Glutamatergic neuron (in vitro differentiated cells): ENCODE measurements around the gene AK1. TPM values are rescaled to one million over a fixed set of nuclear protein-coding genes. Genes with fewer than 3 reads are reported as not detected.

Experiments used
- DNase-seq: peaks from one replicate; pipeline ENCODE4 v3.0.0; 2022
- H3K27ac Mint-ChIP-seq: one replicate; pipeline ENCODE4 v1.8.0; 2020; ENCODE audit warnings: mild to moderate bottlenecking, mixed read lengths, inconsistent platforms; ENCODE audit not compliant: unreplicated experiment
- H3K27me3 Mint-ChIP-seq: one replicate; pipeline ENCODE4 v1.8.0; 2020; ENCODE audit warnings: mild to moderate bottlenecking, moderate library complexity, mixed read lengths, inconsistent platforms; ENCODE audit not compliant: unreplicated experiment
- H3K36me3 Mint-ChIP-seq: one replicate; pipeline ENCODE4 v1.8.0; 2020; ENCODE audit warnings: mild to moderate bottlenecking, mixed read lengths, inconsistent platforms; ENCODE audit not compliant: unreplicated experiment
- H3K4me1 Mint-ChIP-seq: one replicate; pipeline ENCODE4 v1.8.0; 2020; ENCODE audit warnings: mild to moderate bottlenecking, low read depth, mixed read lengths, inconsistent platforms; ENCODE audit not compliant: unreplicated experiment
- H3K4me3 Mint-ChIP-seq: one replicate; pipeline ENCODE4 v1.8.0; 2020; ENCODE audit warnings: mild to moderate bottlenecking, mixed read lengths, inconsistent platforms; ENCODE audit not compliant: unreplicated experiment
- H3K9me3 Mint-ChIP-seq: one replicate; pipeline ENCODE4 v1.8.0; 2020; ENCODE audit warnings: mild to moderate bottlenecking, moderate library complexity, mixed read lengths, inconsistent platforms; ENCODE audit not compliant: unreplicated experiment
- long read RNA-seq: library from polyadenylated mRNA; unstranded; transcript quantifications from one replicate; pipeline ENCODE4 v2.0.0, GENCODE V29; 2020; ENCODE audit not compliant: unreplicated experiment
- total RNA-seq: library from RNA; stranded (reverse); fragmentation: NEBNext Ultra II Directional; extraction: Animal tissue kit (Norgen Biotek cat#: 25700); gene quantifications from one replicate; pipeline ENCODE4 v1.2.1, GENCODE V29; 2021; ENCODE audit not compliant: unreplicated experiment
- TF ChIP-seq, protein P1 (sequence below): fragments of 200-600 bp; sonication (generic); IDR thresholded peaks from one replicate; pipeline ENCODE4 v1.5.0; 2021; ENCODE audit not compliant: partially characterized antibody, unreplicated experiment

AK1 gene, protein sequence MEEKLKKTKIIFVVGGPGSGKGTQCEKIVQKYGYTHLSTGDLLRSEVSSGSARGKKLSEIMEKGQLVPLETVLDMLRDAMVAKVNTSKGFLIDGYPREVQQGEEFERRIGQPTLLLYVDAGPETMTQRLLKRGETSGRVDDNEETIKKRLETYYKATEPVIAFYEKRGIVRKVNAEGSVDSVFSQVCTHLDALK
- total RNA-seq = 121 TPM
- long read RNA-seq, transcript AK1-203 (7 exons, 2,266 nt) = major isoform, 90 of 99 reads
- long read RNA-seq, partial matches to known transcripts = 2 of 99 reads
- long read RNA-seq, other reads (novel, unspliced or antisense) = 7 of 99 reads

DNA sequence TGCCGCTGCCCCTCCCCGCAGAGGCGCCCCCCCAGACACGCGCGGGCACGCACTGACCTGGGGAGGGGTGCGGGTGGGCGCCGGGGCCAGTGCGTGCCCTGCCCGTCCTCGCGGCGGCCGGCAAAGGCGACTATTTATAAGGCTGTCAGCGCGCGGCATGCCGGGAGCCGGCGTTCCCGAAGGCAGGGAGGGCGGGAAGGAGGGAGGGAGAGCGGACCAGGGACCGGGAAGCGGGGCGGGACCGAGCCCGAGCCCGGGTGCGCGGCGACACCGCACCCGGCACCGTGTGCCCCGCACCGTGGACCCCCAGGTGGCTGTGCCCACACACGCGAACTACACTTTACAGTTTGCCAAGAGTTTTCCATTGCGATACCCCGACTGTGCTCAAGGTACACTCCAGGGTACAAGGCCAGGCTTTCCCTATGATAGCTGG, at the start of gene AK1:
Gene AK1, minus strand, starts transcription at position 110 of the 433 bp plus-strand sequence. CDS start 3,058 bp downstream, outside the sequence.
- Mint-ChIP-seq H3K27me3 (peaks cover 11% of the 10 kb centered on the region), H3K4me1 (peaks cover 4% of the 10 kb centered on the region), H3K36me3 (no peaks in the 10 kb centered on the region), H3K27ac (peak within 1 kb of the TSS; percentile 92), H3K4me3 (peak within 1 kb of the TSS; percentile 94), H3K9me3 (no peaks in the 10 kb centered on the region)
- TF ChIP-seq, protein P1, sequence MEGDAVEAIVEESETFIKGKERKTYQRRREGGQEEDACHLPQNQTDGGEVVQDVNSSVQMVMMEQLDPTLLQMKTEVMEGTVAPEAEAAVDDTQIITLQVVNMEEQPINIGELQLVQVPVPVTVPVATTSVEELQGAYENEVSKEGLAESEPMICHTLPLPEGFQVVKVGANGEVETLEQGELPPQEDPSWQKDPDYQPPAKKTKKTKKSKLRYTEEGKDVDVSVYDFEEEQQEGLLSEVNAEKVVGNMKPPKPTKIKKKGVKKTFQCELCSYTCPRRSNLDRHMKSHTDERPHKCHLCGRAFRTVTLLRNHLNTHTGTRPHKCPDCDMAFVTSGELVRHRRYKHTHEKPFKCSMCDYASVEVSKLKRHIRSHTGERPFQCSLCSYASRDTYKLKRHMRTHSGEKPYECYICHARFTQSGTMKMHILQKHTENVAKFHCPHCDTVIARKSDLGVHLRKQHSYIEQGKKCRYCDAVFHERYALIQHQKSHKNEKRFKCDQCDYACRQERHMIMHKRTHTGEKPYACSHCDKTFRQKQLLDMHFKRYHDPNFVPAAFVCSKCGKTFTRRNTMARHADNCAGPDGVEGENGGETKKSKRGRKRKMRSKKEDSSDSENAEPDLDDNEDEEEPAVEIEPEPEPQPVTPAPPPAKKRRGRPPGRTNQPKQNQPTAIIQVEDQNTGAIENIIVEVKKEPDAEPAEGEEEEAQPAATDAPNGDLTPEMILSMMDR = no peak
- DNase-seq = peak; percentile 84

DNA sequence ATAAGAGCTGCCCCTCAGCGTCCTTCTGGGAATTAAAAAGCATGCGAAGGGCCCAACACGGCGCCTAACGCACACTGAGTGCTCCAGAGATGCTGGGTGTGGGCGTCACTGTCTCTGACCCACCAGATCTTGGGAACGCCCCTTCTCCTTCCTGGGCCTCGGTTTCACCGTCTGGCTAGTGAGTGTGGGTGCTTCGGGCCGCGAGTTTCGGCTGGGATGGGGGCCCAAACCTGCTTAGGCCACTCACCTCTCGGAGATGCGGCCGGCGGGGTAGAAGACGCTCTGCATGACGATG, 49.4 kb upstream of the AK1 start:
- H3K27ac Mint-ChIP-seq = no peak overlapping the region
- peaks cover 11% of the 10 kb centered on the region for H3K4me1 Mint-ChIP-seq
- TF ChIP-seq, protein P1 = no peak
- H3K9me3 Mint-ChIP-seq = peaks cover 11% of the 10 kb centered on the region
- H3K36me3 Mint-ChIP-seq = no peaks in the 10 kb centered on the region
- no peak for DNase-seq
- peak overlapping the region; percentile 49 for H3K4me3 Mint-ChIP-seq
- H3K27me3 Mint-ChIP-seq = peaks cover 7% of the 10 kb centered on the region

DNA sequence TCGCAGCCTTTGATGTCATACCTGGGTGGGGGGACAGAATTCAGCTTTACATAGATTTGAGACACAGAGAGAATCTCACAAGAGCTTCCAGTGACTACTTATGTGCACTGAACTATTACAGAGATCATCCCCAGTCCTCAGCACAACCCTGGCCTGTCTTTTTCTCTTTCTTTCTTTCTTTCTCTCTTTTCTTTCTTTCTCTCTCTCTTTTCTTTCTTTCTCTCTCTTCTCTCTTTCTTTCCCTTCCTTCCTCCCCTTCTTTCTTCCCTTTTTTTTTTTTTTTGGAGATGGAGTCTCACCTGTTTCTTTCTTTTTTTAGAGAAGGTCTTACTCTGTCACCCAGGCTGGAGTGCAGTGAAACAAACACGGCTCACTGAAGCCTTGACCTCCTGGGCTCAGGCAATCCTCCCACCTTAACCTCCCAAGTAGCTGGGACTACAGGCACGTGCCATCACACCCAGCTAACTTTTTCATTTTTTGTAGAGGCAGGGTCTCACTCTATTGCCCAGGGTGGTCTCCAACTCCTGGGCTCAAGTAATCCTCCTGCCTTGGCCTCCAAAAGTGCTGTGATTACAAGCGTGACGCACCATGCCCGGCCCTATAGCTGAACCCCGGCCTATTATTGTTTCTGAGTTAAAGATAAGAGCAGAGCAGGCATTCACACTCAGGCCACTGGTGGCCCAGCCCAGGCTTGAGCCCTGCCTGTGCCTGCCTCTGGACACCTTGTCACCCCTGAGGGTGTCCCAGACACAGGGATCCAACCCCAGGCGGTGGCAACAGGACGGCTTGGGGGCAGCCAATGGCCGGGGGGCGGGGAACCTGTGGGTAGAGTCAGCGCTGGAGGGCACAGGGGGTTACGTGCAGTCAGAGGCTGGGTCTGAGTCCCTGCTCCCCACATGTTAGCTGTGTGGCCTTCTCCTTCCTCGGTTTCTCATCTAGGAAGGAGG, 48.8 kb upstream of the AK1 start:
- H3K27me3 Mint-ChIP-seq = peaks cover 7% of the 10 kb centered on the region
- no peak for DNase-seq
- H3K4me3 Mint-ChIP-seq = no peak overlapping the region
- H3K9me3 Mint-ChIP-seq = peaks cover 7% of the 10 kb centered on the region
- TF ChIP-seq, protein P1 = no peak
- H3K27ac Mint-ChIP-seq = no peak overlapping the region
- peaks cover 7% of the 10 kb centered on the region for H3K4me1 Mint-ChIP-seq
- H3K36me3 Mint-ChIP-seq = no peaks in the 10 kb centered on the region

DNA sequence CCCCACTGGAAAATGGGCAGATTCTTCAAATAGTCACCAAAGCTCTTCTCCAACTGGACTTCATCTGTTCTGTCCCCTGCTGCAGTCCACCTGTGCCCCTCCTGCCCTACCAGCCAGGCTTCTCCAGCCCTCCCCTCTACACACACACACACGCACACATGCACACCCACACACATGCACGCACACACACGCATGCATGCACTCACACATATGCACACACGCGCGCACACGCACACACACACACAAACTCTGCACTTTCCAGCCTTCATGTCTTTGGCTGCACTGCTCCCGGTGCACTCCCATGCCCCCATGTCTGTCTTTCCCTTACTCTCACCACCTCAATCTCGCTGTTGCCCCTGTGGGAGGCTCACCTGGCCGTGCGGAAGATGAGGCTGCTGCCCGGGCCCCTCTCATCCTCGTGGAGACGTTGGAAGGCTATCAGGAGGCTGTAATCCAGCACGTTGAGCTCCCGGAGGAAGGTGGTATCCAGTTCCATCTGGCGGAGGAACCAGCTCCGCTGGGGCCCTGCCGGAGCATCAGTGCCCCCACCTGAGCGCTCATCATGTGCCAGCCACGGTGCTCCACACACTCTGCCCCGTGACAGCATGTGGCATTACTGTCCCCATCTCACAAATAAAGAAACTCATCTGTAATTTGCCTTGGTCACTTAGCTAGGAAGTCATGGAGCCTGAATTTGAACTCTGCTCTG, 47.4 kb upstream of the AK1 start:
- Mint-ChIP-seq H3K36me3 (no peaks in the 10 kb centered on the region), H3K4me1 (peaks cover 6% of the 10 kb centered on the region), H3K9me3 (peaks cover 7% of the 10 kb centered on the region), H3K27ac (no peak overlapping the region), H3K27me3 (peaks cover 10% of the 10 kb centered on the region), H3K4me3 (no peak overlapping the region)
- TF ChIP-seq, protein P1 = no peak
- DNase-seq = no peak
